Activated T-cell treated with anti-CD3 and anti-CD28 coated beads for 24 hours (primary cell): ENCODE measurements around the gene MALT1.
A peak's percentile ranks its signal among the peaks of the same experiment; 100 is the strongest.
"Not testable (repeated sequence)": the region's sequence is repeated elsewhere in the genome, so short reads cannot be mapped to it uniquely, and the experiment has no call there.

Experiments used
- DNase-seq: peaks from one replicate; pipeline ENCODE4 v3.0.0-alpha.2; 2020; ENCODE audit warnings: low read depth

Gene MALT1, protein sequence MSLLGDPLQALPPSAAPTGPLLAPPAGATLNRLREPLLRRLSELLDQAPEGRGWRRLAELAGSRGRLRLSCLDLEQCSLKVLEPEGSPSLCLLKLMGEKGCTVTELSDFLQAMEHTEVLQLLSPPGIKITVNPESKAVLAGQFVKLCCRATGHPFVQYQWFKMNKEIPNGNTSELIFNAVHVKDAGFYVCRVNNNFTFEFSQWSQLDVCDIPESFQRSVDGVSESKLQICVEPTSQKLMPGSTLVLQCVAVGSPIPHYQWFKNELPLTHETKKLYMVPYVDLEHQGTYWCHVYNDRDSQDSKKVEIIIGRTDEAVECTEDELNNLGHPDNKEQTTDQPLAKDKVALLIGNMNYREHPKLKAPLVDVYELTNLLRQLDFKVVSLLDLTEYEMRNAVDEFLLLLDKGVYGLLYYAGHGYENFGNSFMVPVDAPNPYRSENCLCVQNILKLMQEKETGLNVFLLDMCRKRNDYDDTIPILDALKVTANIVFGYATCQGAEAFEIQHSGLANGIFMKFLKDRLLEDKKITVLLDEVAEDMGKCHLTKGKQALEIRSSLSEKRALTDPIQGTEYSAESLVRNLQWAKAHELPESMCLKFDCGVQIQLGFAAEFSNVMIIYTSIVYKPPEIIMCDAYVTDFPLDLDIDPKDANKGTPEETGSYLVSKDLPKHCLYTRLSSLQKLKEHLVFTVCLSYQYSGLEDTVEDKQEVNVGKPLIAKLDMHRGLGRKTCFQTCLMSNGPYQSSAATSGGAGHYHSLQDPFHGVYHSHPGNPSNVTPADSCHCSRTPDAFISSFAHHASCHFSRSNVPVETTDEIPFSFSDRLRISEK

DNA sequence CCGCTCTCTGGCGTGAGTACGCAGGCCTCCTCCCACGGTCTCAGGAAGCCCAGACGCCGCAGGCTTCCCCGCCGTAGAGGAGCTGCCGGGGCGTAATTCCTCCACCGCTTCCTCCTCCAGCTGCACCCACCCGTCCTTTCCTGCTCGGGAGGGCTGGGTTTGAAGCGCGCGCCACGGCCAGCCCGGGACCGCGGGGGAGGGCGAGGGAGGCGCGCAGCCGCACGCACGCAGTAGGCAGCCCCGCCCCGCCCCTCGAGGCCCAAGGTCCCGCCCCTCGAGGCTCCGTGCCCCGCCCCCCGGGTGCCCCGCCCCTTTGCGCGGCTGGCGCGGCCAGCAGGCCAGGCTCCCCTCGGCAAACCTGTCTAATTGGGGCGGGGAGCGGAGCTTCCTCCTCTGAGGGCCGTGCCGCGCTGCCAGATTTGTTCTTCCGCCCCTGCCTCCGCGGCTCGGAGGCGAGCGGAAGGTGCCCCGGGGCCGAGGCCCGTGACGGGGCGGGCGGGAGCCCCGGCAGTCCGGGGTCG lies at the start of gene MALT1:
Gene MALT1 (plus strand): TSS at position 355 of the 521 bp plus-strand sequence. CDS start 179 bp downstream, outside the sequence.
- peak; percentile 93 for DNase-seq

DNA sequence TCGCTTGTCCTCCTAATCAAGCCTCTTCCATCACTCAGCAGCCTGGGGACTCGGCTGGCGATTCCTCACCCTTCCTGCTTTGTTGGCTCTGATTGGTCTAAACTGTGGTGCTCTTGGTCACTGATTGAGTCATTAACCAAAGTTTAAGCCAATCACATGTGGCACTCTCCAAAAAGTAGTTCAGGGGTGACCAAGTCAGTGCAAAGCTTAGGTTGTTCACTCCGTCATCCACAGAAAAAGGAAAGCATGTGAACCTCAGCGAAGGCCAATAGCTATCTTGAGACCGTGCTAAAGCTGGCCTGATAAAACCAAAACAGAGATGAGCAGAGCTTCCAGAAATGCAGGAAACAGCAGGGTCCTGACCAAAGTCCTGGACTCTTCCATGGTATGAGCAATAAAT lies 47.3 kb upstream of the MALT1 start:
- DNase-seq = no peak

DNA sequence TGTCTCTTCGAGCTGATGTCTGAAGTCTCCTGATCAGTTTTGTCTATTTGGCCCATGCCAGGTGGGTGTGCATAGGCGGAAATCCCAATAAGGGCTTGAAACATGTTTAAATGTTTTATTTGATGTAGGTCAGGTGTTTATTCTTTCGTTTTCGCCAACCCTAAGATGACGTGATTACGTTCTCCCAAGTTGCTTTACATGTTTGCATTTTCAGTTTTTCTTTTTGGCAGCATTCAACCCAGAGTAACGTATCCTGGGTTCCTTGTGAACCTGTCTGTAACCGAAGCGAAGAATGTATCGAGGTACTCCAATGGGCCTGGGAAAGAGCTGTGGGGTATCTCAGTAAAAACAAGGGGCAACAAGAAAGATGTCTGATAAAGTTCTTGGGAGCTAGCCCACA lies 45.4 kb upstream of the MALT1 start:
- no peak for DNase-seq

DNA sequence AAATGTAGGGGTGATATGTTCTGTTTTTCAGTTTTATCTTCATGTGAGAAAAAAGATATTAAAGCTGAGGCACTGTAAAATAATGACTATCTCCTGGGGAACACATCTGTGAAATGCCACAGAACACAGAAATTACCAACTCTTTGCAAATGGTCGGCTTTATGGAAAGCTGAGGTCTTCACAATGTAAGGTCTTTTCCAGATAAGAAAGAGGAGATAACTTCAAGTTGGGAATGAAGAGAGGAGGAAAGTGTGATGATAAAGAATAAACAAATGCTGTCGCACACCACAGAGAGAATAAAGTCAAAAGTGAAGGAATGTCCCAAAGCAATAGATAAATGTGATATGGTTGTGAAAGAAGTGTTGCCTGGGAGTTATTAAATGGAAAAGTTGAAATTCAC lies 41.2 kb upstream of the MALT1 start:
- no peak for DNase-seq

DNA sequence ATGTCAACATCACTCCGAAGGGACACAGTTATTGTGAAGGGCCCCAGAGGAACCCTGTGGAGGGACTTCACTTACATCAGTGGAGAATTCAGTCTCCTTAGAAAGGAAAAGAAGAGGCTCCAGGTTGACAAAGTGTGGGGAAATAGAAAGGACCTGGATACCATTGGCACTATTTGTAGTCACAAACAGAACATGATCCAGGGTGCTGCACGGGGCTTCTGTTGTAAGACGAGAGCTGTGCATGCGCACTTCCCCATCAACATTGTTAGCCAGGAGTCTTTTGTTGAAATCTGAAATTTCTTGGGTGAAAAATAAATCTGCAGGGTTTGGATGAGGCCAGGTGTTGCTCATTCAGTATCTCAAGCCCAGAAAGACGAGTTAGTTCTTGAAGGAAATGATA lies 40.0 kb upstream of the MALT1 start:
- no peak for DNase-seq

DNA sequence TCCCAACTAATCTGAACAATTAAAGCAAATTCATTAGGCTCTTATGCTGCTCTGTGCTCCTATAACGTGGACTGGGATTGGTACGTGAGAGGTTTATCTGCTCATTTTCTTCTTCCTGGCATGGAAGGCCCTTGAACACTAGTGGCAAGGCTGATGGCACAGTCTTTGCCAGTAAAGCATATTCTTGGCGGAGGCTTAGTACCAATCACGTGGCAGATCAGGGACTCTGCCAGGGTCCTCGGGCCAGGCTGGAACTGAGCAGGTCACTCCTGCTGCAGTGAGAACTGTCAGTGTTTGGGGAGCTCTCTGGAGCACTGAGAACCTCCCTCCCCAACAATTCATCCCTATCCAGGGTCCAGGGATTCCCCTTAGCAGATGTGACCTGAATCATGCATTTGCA lies 38.7 kb upstream of the MALT1 start:
- no peak for DNase-seq

DNA sequence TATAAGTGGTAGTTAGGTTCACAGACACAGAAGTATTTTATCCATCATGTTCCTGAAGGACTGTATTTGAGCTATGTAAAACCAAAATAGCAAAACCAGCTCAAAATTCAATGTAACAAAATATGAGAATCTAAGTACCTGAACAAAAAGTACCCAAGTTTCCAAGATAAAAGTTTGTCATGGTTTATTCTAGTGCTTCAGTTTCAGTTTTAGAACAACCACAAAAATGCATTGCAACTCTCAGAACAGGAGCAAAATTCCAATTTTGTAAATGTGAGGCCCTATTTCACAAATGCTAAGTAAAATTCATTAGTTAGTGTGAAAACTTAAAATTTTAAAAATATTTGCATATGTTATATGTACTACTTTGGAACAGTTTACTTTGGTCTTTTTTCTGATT lies 37.4 kb upstream of the MALT1 start:
- DNase-seq = no peak

DNA sequence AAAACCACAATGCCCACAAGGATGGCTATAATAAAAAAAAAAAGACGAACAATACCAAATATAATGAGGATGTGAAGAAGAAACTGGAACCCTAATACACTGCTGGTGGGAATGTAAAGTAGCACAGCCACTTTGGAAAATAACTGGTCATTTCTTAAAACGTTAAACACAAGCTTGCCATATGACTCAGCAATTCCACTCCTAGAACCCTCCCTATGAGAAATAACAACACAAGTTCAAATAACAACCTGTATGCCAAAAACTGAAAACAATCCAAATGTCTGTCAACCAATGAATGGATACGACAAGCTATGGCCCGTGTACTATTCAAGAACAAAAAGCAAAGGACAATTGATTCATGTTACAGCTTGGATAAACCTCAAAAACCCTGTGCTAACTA lies 35.4 kb upstream of the MALT1 start:
- no peak for DNase-seq

DNA sequence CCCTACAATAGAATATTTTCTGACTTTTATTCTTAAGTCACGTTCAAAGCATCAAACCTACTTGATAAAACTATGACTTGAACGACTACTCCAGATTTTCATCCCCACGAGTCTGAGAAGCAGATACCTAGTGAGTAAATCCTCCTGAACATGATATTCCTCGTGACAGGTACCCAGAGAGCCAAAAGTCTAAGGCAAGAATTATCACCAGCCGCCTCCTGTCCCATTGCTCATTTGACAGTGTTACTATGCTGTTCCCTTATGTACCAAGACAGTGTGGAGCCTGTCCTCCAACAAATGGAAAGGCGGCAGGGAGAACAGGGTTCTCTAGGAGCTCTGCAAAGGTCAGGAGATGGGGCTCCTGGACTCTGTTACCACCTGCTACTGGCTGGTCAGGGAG lies 34.1 kb upstream of the MALT1 start:
- DNase-seq = no peak

DNA sequence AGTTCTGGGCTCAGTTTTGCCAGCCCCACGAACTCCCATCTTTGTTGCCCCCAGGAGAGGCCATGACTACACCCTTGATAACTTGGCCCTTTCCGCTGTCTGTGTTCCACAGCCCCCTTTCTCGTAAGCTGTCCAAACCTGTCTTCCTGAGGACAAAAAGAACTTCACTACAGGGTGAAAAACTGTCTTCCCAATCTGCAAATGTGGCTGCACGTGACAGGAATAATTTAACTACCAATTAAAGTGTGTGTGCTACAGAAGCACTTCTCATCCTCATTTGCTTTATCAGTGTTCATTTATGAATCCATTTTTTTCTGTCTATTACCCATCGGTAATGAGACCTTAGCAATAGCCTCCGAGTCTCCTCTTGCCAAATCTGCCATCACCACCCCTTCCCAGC lies 33.3 kb upstream of the MALT1 start:
- DNase-seq = no peak

DNA sequence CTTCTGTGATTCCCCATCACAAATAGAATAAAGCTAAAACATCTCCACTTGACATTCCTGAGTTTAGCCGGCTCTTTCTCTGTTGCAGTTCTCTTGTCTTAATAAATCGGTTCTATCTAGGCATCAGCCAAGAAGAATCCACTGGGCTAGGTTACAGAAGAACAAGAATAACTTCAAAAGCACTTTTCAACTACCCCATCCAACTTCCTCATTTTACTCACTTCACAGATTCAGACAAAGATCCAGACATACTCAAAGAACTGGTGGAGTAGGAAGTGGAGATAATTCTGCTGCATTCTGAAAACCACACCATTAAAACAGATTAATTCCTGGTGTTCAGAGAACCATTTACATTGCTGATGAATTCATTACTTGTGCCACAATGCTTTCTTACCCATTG lies 32.8 kb upstream of the MALT1 start:
- DNase-seq = no peak

DNA sequence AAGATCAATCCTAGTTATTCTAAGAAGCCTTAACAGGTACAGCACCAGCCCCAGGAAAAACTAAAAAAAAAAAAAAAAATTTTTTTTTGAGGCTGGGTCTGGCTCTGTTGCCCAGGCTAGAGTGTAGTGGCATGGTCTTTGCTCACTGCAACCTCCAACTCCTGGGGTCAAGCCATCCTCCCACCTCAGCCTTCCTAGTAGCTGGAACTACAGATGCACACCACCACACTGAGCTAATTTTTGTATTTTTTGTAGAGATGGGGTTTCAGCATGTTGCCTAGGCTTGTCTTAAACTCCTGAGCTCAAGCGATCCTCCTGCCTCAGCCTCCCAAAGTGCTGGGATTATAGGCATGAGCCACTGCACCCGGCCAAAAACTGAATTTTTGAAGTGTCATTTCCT lies 32.0 kb upstream of the MALT1 start:
- DNase-seq = no peak

DNA sequence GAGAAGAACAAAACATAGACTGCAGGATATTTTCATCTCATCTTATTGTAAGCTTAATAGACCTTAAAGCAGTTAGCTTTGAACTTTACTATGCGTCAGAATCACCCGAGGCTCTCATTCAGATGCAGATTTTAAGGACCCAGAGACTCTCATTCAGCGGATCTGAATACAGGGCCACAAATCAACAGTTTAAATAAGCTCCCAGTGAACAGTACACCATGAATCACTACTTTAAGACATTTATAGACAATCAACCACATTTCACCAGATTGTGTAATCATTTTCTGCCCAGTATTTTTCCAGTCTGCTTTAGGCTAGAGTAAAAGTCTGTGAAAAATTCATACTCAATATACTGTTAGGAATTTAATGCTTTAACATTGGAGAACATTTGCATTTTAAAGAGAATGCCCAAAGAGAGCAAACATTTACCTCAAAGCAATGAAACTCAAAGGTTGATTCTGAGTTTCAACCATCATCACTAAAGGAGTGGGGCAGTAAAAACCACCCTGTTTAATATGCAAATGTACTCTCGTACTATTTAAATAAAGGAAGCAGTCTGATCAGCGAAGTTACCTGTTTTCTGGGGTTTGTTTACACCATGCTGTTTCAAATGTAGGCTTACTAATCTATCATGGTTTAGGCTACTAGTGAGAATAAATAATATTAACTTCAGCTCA lies 31.4 kb upstream of the MALT1 start:
- no peak for DNase-seq

DNA sequence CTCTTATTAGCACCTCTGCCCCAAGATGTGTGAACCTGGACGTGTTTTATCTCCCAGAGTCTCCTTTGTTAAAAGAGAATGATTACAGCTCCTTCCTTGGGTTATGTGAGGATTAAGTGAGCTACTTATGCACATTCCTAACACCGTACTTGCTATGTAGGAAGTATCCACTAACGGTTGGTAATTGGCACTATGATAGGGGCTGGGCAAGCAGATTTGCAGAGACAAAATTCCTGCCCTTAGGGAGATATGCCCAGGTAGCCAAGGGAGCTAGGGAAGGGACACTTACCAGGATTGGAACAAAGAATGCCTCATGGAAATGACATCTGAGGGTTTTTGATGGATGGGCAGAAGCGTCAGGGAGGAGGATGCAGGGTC lies 30.8 kb upstream of the MALT1 start:
- no peak for DNase-seq

DNA sequence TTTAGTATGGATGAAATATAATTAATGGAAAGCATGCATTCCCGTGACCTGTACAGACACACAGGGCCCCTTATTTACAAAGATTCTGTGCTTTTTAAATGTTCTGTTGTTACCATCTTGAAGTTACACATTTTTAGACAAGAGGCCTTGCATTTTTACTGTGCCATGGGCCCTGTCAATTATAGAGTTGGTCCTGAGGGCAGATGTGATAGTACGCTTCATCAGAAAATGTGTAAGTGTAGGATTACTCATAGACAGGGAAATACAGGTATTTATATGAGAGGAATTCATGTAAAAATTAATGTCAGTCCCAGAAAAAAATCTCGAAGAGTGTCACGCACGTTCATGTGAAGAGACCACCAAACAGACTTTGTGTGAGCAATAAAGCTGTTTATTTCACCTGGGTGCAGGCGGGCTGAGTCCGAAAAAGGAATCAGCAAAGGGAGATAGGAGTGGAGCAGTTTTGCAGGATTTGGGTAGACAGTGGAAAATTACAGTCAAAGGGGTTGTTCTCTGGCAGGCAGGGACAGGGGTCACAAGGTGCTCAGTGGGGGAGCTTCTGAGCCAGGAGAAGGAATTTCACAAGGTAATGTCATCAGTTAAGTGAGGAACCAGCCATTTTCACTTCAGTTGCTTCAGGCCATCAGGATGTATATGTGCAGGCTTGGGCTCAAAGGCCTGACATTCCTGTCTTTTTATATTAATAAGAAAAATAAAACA lies 30.2 kb upstream of the MALT1 start:
- DNase-seq = no peak

DNA sequence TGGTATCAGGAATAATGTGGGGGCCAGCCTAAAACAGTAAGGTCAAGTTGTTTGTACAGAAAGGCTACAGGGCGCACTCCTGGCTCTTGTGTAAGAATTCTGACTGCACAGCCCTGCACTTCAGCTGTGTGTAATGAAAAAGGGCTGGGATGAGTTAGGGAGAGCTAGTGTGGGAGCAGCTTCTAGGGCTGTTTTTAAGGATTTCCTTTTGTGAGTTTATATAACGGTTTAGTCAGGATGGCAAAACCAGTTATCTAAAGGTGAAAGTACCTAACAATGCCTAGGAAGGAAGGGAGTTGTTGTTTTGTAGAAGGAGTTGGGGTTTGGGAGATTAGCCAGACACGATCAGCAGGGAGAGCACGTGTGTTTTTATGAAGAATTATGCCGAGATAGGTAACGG lies 27.7 kb upstream of the MALT1 start:
- not testable (repeated sequence) for DNase-seq

DNA sequence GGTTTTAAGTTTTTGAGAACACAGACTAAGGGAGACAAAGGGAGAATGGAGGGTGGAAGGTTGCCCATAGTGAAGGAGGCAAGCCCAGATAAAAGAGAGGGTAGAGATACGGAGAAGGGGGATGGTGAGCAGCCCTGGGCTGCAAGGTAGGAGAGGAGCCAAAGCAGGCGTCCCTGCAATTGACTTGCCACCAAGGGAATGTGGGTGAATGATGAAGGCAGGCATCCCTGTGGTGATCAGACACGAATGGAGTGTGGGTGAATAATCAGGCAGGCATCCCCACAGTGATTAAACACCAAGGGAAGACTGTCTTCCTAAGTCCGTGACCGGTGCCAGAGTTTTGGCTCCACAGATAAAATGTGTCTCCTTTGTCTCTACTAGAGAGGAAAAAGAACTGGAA lies 25.9 kb upstream of the MALT1 start:
- DNase-seq = no peak

DNA sequence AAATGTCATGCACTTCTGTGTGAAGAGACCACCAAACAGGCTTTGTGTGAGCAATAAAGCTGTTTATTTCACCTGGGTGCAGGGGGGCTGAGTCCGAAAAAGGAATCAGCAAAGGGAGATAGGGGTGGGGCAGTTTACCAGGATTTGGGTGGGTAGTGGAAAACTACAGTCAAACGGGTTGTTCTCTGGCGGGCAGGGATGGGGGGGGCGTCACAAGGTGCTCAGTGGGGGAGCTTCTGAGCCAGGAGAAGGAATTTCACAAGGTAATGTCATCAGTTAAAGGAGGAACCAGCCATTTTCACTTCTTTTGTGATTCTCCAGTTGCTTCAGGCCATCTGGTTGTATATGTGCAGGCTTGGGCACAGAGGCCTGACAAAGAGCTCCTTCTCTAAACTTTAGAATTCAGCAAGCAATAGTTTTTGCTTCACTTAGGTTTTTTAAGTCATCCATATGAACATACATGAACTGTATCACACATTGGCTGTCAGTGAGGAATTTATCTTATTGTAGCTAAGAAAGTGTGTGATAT lies 24.9 kb upstream of the MALT1 start:
- DNase-seq = no peak

DNA sequence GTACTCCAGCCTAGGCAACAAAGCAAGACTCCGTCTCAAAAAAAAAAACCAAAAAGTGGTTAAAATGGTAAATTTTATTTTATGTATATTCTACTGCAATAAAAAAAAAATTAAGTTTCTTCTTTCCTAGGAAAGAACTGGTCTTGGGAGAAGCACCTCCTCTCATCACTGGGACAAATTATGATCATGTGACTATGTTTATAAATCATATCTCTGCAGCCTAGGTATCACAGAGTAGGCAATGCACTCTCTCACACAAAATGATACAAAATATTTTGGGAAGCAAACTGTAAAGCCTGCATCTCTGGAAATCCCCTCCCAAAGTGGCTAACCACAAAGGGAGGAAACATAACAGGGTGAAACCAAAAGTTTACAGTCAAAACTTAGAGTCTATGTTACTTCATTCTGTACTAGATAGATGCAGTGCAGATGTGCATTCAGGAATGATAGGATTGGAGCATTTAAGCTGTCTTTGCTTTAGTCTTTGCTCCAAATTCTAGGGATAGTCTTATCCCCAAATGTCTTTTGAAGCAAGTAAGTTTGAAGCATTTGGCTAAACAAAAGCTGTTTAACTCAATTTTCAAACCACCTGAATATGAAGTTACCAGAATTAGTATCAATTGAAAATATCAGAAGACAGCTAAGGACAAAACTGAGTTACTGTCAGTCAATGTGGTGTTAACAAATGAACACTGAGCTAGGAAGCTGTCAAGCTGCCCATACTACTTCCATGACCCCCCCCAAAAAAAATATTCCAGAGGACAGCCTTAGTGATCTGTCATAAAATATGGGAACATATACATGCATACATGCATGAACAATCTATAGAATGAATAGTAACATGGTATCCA lies 21.1 kb upstream of the MALT1 start:
- DNase-seq = peak; percentile 36

DNA sequence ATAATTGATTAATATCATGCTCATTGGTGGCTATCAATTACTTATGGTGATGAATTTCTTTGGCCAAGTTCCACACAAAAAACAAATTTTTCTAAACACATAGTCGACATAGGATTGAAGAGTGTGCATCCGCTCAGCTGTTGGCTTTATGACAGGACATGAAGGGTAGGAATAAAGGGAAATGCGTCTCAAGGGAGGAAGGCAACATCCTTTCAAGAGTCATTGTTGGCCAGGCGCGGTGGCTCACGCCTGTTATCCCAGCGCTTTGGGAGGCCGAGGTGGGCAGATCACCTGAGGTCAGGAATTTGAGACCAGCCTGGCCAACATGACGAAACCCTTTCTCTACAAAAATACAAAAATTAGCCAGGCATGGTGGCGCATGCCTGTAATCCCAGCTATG lies 20.4 kb upstream of the MALT1 start:
- not testable (repeated sequence) for DNase-seq
